GM12891 (cell line): Measurements from ENCODE around the gene GMFB.
"Not testable (repeated sequence)": the region's sequence is repeated elsewhere in the genome, so short reads cannot be mapped to it uniquely, and the experiment has no call there.

Experiments
- DNase-seq: peaks from one replicate; pipeline ENCODE4 v3.0.0; 2011; ENCODE audit warnings: low spot score; ENCODE audit not compliant: insufficient read length
- FAIRE-seq: peaks from 2 replicates; lab custom pipeline; 2011; peaks lifted over from hg19 to GRCh38; lab: Jason Lieb, UNC
- PAX5 ChIP-seq: IDR thresholded peaks from 2 replicates; pipeline ENCODE4 v1.6.1; 2011; ENCODE audit warnings: low read length, moderate library complexity, mild to moderate bottlenecking; ENCODE audit not compliant: insufficient read depth, severe bottlenecking
- POLR2A ChIP-seq: IDR thresholded peaks from 2 replicates; pipeline ENCODE4 v1.6.1; 2011; ENCODE audit warnings: low read depth, low read length, control low read depth
- POLR2AphosphoS5 ChIP-seq: IDR thresholded peaks from 2 replicates; pipeline ENCODE4 v1.6.1; 2011; ENCODE audit warnings: low read depth, low read length, control low read depth
- POU2F2 ChIP-seq: IDR thresholded peaks from 2 replicates; pipeline ENCODE4 v1.6.1; 2011; ENCODE audit warnings: low read depth, mild to moderate bottlenecking, control low read depth, low read length, moderate library complexity
- SPI1 ChIP-seq: IDR thresholded peaks from 2 replicates; pipeline ENCODE4 v1.6.1; 2011; ENCODE audit warnings: low read depth, low read length, control low read depth
- TAF1 ChIP-seq: IDR thresholded peaks from 2 replicates; pipeline ENCODE4 v1.6.1; 2011; ENCODE audit warnings: low read depth, low read length, control low read depth

Gene GMFB

DNA sequence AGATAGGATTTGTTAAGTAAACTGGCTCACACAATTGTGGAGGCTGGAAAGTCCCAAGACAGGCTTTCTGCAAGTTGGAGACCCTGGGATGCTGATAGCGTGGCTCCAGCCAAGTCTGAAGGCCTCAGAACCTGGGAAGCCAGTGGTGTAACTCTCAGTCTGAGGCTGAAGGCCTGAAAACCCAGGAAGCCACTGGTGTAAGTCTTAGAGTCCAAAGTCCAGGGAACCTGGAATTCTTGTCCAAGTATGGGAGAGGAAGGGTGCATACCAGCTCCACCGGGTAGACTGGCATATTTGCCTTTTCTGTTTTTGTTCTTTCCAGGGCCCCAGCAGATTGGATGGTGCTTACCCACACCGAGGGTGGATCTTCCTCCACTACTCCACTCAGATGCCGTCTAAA is 18.1 kb downstream of the GMFB start:
- TF ChIP-seq POU2F2 (no peak), PAX5 (no peak), POLR2AphosphoS5 (no peak), POLR2A (no peak), TAF1 (no peak), SPI1 (no peak)
- no peak for DNase-seq
- no peak for FAIRE-seq

DNA sequence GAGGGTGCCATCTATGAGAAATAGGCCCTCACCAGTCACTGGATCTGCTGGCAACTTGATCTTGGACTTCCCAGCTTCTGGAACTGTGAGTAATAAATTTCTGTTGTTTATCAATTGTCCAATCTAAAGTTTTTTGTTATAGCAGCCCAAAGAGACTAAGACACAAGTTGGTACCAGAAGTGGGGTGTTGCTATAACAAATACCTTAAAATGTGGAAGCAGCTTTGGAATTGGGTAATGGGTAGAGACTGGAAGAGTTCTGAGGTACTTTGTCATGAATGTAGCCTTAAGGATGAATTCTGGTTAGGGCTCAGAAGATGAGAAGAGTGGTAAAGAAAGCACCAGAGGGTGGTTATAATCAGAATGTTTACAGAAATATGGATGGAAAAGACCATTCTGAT is 21.5 kb downstream of the GMFB start:
- FAIRE-seq (no peak), DNase-seq (no peak)
- TF ChIP-seq TAF1 (no peak), POLR2AphosphoS5 (no peak), PAX5 (no peak), POLR2A (no peak), SPI1 (no peak), POU2F2 (no peak)

- no peak for DNase-seq
- TF ChIP-seq TAF1 (no peak), PAX5 (no peak), POLR2AphosphoS5 (no peak), POU2F2 (no peak), POLR2A (no peak), SPI1 (no peak)
- FAIRE-seq: no peak
Observed at GRCh38 chr14:54465654-54466053, 23.1 kb downstream of the GMFB start.

DNA sequence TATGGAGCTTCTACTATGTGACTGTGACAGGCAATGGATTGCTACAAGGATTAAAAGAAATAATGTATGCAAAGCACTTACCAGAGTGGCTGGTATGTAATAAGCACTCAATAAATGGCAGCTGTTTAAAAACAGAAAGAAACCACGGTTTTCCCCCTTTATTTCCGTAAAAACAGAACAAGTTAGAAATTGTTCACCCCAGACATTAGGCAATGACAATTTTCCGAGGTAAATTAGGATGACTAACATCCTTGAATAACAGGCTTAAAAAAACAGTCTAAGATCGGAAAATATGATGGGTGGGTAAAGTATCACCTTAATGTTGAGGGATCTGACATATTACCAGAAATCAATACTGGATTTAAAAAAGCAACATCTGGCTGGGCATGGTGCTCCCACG is 26.7 kb downstream of the GMFB start:
- no peak for DNase-seq
- TF ChIP-seq POLR2A: no peak
- TF ChIP-seq POU2F2: no peak
- TF ChIP-seq SPI1: no peak
- TF ChIP-seq PAX5: no peak
- TF ChIP-seq TAF1: no peak
- TF ChIP-seq POLR2AphosphoS5: no peak
- FAIRE-seq: no peak

DNA sequence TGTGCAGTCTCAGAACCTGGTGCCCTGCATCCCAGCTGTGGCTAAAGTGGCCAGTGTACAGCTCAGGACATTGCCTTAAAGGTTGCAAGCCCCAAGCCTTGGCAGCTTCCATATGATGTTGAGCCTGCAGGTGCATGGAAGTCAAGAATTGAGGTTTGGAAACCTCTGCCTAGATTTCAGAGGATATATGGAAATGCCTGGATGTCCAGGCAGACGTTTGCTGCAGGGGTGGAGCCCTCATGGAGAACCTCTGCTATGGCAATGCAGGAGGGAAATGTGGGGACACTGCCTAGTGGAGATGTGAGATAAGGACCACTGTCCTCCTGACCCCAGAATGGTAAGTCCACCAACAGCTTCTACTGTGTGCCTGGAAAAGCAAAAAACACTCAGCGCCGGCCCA is 29.7 kb downstream of the GMFB start:
- TF ChIP-seq TAF1: no peak
- no peak for TF ChIP-seq POU2F2
- TF ChIP-seq POLR2AphosphoS5: no peak
- TF ChIP-seq SPI1: no peak
- no peak for TF ChIP-seq POLR2A
- no peak for TF ChIP-seq PAX5
- DNase-seq: no peak
- FAIRE-seq: no peak

DNA sequence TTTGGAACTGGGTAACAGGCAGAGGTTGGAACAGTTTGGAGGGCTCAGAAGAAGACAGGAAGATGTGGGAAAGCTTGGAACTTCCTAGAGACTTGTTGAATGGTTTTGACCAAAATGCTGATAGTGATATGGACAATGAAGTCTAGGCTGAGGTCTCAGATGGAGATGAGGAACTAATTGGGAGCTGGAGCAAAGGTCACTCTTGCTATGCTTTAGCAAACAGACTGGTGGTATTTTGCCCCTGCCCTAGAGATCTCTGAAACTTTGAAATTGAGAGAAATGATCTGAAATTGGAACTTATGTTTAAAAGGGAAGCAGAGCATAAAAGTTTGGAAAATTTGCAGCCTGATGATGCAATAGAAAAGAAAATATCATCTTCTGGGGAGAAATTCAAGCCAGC is 30.2 kb downstream of the GMFB start:
- FAIRE-seq, DNase-seq: not testable (repeated sequence)

DNA sequence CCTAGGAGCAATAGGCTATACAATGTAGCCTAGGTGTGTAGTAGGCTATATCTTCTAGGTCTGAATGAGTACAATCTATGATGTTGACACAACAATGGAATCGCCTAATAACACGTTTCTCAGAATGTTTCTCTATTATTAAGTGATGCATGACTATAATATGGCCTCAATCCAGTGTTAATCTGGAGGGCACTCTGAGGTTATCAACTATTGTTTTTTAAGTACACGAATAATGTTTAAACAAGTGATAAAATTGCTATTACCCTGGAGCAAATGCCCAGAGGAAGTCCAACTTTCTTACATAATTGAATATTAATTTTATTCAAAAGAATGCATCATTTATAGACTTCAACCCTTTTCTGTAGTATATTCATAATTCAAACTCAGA is 31.2 kb downstream of the GMFB start:
- TF ChIP-seq TAF1 (no peak), POLR2A (no peak), SPI1 (no peak), POLR2AphosphoS5 (no peak), POU2F2 (no peak), PAX5 (no peak)
- FAIRE-seq (no peak), DNase-seq (no peak)

DNA sequence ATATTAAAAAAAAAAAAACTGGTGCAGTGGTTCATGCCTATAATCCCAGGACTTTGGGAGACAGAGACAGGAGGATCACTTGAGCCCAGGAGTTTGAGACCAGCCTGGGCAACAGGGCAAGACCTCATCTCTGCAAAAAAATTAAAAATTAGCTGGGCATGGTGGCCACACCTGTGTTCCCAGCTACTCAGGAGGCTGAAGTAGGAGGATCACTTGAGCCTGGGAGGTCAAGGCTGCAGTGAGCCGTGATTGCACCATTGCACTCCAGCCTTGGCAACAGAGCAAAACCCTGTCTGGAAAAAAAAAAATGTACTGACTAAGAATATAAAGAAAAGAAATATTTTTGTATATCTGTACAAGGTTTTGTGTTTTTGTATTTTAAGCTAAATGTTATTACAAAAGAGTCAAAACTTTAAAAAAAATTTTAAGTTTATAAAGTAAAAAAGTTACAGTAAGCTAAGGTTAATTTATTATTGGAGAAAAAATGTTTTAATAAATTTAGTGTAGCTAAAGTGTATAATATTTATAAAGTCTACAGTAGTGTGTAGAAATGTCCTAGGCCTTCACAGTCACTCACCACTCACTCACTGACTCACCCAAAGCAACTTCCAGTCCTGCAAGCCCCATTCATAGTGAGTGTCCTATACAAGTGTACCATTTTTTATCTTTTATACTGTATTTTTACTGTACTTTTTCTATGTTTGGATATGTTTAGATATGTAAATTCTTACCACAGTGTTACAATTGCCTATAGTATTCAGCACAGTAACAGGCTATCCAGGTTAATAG is 31.8 kb downstream of the GMFB start:
- not testable (repeated sequence) for DNase-seq, FAIRE-seq

DNA sequence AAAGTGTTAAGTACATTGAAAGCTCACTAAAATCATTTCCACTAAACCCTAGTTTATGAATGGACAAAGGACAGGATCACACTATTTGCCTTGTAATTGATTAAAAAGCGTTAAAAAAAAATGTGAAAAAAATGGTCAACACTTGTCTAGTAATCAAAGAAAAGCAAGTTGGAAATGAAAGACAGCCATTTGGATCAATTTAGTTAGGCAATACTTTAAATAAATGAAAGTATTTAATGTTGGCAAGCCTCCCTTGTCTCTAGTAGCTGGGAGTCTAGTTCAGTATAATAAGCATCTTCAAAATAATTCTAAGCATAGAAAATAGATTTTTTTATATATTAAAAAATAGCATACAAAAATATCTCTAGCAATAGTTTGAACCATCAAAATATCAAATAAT is 33.4 kb downstream of the GMFB start:
- DNase-seq (no peak), FAIRE-seq (no peak)
- TF ChIP-seq POU2F2 (no peak), PAX5 (no peak), POLR2A (no peak)

DNA sequence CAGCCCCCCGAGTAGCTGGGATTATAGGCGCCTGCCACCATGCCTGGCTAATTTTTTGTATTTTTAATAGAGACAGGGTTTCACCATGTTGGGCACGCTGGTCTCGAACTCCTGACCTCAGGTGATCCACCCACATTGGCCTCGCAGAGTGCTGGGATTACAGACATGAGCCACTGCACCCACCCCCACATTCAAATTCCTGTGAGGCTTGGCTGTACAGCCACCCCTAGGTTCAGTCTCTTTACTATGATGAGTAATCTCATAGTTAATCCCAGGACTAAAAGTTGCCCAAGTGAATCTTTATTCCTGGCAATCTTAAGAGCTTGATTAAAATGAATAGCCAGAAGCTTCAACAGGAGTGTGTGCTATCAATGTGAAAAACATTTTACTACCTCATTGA is 34.8 kb downstream of the GMFB start:
- DNase-seq, FAIRE-seq: not testable (repeated sequence)

- TF ChIP-seq POU2F2 (no peak), SPI1 (no peak), POLR2AphosphoS5 (no peak)
- no peak for DNase-seq
- FAIRE-seq: no peak
Observed at GRCh38 chr14:54453252-54453651, 35.5 kb downstream of the GMFB start.
